Erythroblast (primary cell): Measurements from ENCODE around the gene MRPL14.

ENCODE experiments used
- GATA1 ChIP-seq: IDR thresholded peaks from 2 replicates; pipeline ENCODE4 v1.6.1; 2011; ENCODE audit warnings: low read depth, mild to moderate bottlenecking, control low read depth, low read length, moderate library complexity
- POLR2A ChIP-seq: IDR thresholded peaks from 2 replicates; pipeline ENCODE4 v1.6.1; 2011; ENCODE audit warnings: mild to moderate bottlenecking, low read length

DNA sequence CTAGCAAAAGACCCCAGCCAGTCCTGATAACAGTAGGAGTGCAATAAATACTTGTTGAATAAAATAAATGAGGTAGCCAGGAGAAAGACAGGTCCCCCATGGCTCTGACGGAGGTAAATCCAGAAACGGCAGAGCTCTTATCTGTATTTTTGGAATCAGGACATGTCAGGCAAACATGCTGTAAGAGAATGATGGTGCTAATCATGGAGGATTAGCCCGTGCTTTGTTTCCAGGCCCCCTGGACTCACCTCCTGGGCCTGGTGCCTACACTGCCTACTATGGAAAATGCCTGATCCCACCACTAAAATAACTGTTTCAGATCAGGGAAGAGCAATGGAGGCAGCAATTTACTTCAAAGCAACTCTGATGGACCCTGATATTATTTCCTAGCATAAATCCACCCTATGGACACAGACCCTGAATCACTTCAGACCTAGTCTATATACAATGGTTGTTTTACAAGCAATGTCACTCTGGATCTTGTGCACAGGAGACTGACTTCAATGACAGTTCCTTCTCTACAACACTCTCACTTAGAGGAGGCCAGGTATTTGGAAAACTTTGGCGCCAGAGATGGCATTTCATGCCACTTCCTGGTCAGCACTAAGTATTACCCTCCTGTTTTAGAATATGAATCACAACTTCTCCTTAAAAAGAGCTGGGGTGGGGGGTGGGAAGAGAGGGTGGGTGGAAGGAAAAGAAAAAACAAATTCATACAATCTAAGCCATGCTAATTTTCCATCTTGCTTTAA, 6.4 kb downstream of the MRPL14 start:
- no peak for TF ChIP-seq POLR2A
- TF ChIP-seq GATA1 = no peak
